ENCODE data around the gene CFAP74. TPM values are rescaled to one million over a fixed set of nuclear protein-coding genes. Genes with fewer than 3 reads are reported as not detected.

The CFAP74 gene
- total and polyA plus RNA-seq, 2 of the 4 experiments (the other 2 are of a cell fraction): not detected

DNA sequence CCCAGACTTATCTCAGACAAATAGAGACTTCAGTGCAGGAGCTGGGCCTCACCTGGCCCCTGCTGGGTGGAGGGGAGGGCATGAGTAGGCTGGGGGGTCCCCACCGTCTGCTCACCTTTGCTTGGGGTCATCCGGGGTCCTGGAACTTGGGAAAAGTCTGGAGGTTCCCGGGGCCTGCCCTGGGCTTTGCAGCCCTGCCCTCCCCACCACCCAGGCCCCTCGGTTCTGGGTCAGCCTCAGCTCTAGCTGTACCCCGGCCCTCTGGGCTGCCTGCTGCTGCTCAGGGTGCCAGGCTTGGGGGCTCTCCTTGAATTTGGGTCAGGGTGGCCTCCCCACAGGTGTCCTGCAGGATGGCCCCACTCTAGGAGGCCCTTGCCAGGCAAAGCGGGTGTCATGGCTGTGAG is 82.1 kb downstream of the CFAP74 start:
- POLR2A ChIA-PET (ENCODE audit: unreplicated experiment): no interaction called here
- Histone ChIP-seq H3K27ac (ENCODE audit: insufficient read depth, low read length) (no peak overlapping the region), H2AK9ac (replicated peaks; ENCODE audit: low read depth, low read length, poor library complexity) (no peak overlapping the region), H3K4ac (ENCODE audit: low read depth, low read length) (no peak overlapping the region), H3K4me1 (ENCODE audit: control insufficient read depth, insufficient read depth, low read length) (peaks cover 2% of the 10 kb centered on the region; the same call in 1 of the 2 replicates), H2AK5ac (ENCODE audit: low read depth, low read length) (no peak overlapping the region), H4K8ac (ENCODE audit: low read depth in 2 of 2, low read length in 2 of 2) (no peak overlapping the region), H3K9me3 (ENCODE audit: control insufficient read depth, insufficient read depth, low read length) (no peaks in the 10 kb centered on the region), H3K4me2 (ENCODE audit: low read depth, low read length) (no peak overlapping the region), H2BK5ac (ENCODE audit: low read depth, low read length, poor library complexity, severe bottlenecking) (no peak overlapping the region), H2BK15ac (ENCODE audit: low read depth, low read length) (no peak overlapping the region), H3K9ac (ENCODE audit: low read depth, low read length) (no peak overlapping the region), H4K5ac (ENCODE audit: low read depth, low read length) (no peak overlapping the region), H3K9me1 (ENCODE audit: insufficient read depth, low read length) (peaks cover 4% of the 10 kb centered on the region; the same call in 1 of the 2 replicates), H2BK120ac (ENCODE audit: low read depth, low read length) (no peak overlapping the region), H3K23ac (ENCODE audit: low read depth, low read length) (no peak overlapping the region), H3K79me1 (ENCODE audit: low read depth in 1 of 2, low read length in 2 of 2) (no peaks in the 10 kb centered on the region), H3K56ac (ENCODE audit: extremely low read depth, insufficient read depth, low read length) (no peak overlapping the region), H3K4me3 (ENCODE audit: insufficient read depth, low read depth, low read length) (no peak overlapping the region), H4K91ac (ENCODE audit: insufficient read depth, low read depth, low read length) (no peak overlapping the region), H2BK20ac (ENCODE audit: low read depth, low read length) (no peak overlapping the region), H3K36me3 (ENCODE audit: control insufficient read depth, insufficient read depth, low read length) (no peaks in the 10 kb centered on the region), H4K20me1 (ENCODE audit: insufficient read depth, low read length) (no peaks in the 10 kb centered on the region), H3K18ac (ENCODE audit: low read depth, low read length) (no peak overlapping the region), H2AFZ (replicated peaks; ENCODE audit: low read length, poor library complexity) (no peak overlapping the region), H3K27me3 (ENCODE audit: control insufficient read depth, insufficient read depth, low read length) (peaks cover 5% of the 10 kb centered on the region; the same call in 1 of the 2 replicates), H3K14ac (replicated peaks; ENCODE audit: low read depth, low read length) (no peak overlapping the region)
- DNase-seq (no peak), ATAC-seq (ENCODE audit: low read depth) (no peak)
- dilution Hi-C loops (cut with HindIII; ENCODE audit: low sequenced_read_pairs, unreplicated experiment) (no loop called here), in situ Hi-C loops (cut with MboI; ENCODE audit: low sequenced_read_pairs) (no loop called here), intact Hi-C loops (cut with micrococcal nuclease) (no loop called here)
- BruUV-seq (replicated peaks): no TSS peak
- CTCF ChIA-PET: interaction anchor here (1.1 kb wide), 1 partner anchor 219 kb away, joined by 3 read pairs; no protein-coding TSS in a partner anchor
- TF ChIP-seq POLR2A (IDR thresholded peaks at IDR 0.05; ENCODE audit: low read depth, low read length): no peak
- TF ChIP-seq RFX5 (IDR thresholded peaks at IDR 0.05; ENCODE audit: low read depth, low read length): no peak
- no peak for TF ChIP-seq MAZ (IDR thresholded peaks at IDR 0.05; ENCODE audit: borderline replicate concordance, low read depth, low read length)
- TF ChIP-seq, protein P1, sequence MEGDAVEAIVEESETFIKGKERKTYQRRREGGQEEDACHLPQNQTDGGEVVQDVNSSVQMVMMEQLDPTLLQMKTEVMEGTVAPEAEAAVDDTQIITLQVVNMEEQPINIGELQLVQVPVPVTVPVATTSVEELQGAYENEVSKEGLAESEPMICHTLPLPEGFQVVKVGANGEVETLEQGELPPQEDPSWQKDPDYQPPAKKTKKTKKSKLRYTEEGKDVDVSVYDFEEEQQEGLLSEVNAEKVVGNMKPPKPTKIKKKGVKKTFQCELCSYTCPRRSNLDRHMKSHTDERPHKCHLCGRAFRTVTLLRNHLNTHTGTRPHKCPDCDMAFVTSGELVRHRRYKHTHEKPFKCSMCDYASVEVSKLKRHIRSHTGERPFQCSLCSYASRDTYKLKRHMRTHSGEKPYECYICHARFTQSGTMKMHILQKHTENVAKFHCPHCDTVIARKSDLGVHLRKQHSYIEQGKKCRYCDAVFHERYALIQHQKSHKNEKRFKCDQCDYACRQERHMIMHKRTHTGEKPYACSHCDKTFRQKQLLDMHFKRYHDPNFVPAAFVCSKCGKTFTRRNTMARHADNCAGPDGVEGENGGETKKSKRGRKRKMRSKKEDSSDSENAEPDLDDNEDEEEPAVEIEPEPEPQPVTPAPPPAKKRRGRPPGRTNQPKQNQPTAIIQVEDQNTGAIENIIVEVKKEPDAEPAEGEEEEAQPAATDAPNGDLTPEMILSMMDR (conservative IDR thresholded peaks at IDR 0.05; ENCODE audit: low read depth, low read length): no peak
- no peak for TF ChIP-seq CEBPB (IDR thresholded peaks at IDR 0.05; ENCODE audit: low read depth, low read length)
- TF ChIP-seq, protein P2, sequence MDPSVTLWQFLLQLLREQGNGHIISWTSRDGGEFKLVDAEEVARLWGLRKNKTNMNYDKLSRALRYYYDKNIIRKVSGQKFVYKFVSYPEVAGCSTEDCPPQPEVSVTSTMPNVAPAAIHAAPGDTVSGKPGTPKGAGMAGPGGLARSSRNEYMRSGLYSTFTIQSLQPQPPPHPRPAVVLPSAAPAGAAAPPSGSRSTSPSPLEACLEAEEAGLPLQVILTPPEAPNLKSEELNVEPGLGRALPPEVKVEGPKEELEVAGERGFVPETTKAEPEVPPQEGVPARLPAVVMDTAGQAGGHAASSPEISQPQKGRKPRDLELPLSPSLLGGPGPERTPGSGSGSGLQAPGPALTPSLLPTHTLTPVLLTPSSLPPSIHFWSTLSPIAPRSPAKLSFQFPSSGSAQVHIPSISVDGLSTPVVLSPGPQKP (IDR thresholded peaks at IDR 0.05; ENCODE audit: borderline replicate concordance, low read depth, low read length): no peak
- TF ChIP-seq RAD21 (IDR thresholded peaks at IDR 0.05; ENCODE audit: low read length): no peak
- no peak for TF ChIP-seq MAFK (IDR thresholded peaks at IDR 0.05; ENCODE audit: low read depth, low read length)
- TF ChIP-seq, protein P3, sequence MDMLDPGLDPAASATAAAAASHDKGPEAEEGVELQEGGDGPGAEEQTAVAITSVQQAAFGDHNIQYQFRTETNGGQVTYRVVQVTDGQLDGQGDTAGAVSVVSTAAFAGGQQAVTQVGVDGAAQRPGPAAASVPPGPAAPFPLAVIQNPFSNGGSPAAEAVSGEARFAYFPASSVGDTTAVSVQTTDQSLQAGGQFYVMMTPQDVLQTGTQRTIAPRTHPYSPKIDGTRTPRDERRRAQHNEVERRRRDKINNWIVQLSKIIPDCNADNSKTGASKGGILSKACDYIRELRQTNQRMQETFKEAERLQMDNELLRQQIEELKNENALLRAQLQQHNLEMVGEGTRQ (IDR thresholded peaks at IDR 0.05; ENCODE audit: low read depth, low read length): no peak
- TF ChIP-seq BHLHE40 (IDR thresholded peaks at IDR 0.05; ENCODE audit: low read depth, low read length): no peak
- TF ChIP-seq NFE2L2 (IDR thresholded peaks at IDR 0.05; ENCODE audit: low read depth, low read length): no peak
- TF ChIP-seq SMC3 (IDR thresholded peaks at IDR 0.05; ENCODE audit: low read depth, low read length): no peak
- TF ChIP-seq MXI1 (IDR thresholded peaks at IDR 0.05; ENCODE audit: borderline replicate concordance, low read depth, low read length): no peak
- TF ChIP-seq RCOR1 (IDR thresholded peaks at IDR 0.05; ENCODE audit: insufficient replicate concordance, low read length): no peak
- no peak for TF ChIP-seq CHD1 (IDR thresholded peaks at IDR 0.05; ENCODE audit: low read depth, low read length)
- no peak for TF ChIP-seq FOS (IDR thresholded peaks at IDR 0.05; ENCODE audit: low read depth, low read length)
- no CpG with 5 or more reads among the region's 6 CpGs for WGBS, 2 experiments (ENCODE audit: extremely low coverage in 2 of 2, insufficient read length in 1 of 2)
